Astrocyte (in vitro differentiated cells and primary cell): ENCODE measurements around the gene IL21R.

Experiments
- EZH2 ChIP-seq: IDR thresholded peaks from 2 replicates; pipeline ENCODE4 v1.6.1; 2012; ENCODE audit warnings: mild to moderate bottlenecking, low read length, inconsistent platforms; ENCODE audit not compliant: insufficient read depth
- TF ChIP-seq, protein P1 (sequence below): IDR thresholded peaks from 2 replicates; pipeline ENCODE4 v1.5.1; 2011; ENCODE audit warnings: low read depth, mild to moderate bottlenecking, inconsistent platforms, low read length, moderate library complexity; ENCODE audit not compliant: insufficient read depth

DNA sequence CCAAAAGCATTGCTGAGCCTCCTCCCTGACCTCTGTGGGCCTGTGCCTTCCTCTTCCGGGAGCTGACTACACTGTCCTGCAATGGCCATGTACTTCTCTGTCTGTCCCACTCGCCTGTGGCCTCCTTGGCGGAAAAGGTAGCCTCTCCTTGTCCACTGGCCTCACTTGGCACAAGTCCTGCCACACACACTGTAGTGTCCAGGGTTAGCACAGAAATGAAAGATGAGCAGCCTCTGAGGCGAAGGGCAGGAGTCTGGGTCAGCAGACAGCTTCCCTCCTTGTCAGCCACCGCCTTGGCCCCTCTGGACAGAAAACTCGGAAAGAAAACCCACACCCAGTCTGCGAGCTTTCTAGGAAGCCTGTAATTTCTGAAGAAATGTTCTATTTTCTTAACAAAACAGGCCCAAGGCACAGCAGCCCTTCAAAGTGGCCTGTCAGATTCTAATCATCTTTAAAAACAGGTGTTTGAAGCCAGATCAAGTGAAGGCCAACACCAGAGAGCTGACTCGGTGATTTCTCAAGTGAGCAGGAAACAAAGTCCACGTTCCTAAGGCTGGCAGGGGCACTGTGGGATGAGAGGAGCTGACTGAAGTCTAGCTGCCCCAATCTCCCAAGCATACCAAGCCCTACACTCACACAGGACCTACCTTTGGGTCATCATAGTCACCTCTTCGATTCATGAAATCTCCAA lies 80.6 kb downstream of the IL21R start:
- TF ChIP-seq, protein P1, sequence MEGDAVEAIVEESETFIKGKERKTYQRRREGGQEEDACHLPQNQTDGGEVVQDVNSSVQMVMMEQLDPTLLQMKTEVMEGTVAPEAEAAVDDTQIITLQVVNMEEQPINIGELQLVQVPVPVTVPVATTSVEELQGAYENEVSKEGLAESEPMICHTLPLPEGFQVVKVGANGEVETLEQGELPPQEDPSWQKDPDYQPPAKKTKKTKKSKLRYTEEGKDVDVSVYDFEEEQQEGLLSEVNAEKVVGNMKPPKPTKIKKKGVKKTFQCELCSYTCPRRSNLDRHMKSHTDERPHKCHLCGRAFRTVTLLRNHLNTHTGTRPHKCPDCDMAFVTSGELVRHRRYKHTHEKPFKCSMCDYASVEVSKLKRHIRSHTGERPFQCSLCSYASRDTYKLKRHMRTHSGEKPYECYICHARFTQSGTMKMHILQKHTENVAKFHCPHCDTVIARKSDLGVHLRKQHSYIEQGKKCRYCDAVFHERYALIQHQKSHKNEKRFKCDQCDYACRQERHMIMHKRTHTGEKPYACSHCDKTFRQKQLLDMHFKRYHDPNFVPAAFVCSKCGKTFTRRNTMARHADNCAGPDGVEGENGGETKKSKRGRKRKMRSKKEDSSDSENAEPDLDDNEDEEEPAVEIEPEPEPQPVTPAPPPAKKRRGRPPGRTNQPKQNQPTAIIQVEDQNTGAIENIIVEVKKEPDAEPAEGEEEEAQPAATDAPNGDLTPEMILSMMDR: no peak
- no peak for TF ChIP-seq EZH2
